ENCODE measurements around the gene AK8. TPM values are rescaled to one million over a fixed set of nuclear protein-coding genes. Genes with fewer than 3 reads are reported as not detected.
"Not testable (repeated sequence)": the region's sequence is repeated elsewhere in the genome, so short reads cannot be mapped to it uniquely, and the experiment has no call there.

The AK8 gene
- total RNA-seq, 2 experiments from 2014 or later, result 0.63 TPM; not detected in 1

DNA sequence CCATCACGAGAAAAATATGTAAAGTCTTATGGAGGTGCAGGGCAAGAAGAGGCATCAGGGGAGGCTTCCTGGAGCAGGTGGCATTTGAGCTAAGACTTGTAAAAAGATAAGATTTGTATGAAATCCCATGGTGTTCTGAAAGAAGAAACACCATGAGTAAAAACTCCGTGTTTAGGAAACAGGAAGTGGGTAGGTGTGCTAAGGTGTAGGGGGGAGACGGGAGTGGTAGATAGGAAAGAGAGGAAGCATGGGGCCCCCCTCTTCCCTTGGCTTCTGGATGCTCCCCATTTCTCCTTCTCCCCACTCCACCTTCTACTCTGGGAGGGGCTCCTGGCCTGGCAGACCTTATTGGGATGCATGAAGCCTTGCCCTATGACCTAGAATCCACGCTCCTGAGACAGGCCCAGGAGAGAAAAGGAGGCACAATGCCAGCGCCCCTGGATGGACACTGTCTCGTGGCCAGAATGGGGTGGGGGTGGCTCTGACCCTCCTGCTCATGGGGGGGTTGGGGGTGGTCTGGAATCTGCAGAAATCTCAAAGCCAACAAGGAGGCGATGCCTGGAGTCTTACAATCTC lies 104.2 kb downstream of the AK8 start:
- DNase-seq (no peak), ATAC-seq (no peak)
- peaks cover 14% of the 10 kb centered on the region for H3K4me1 Mint-ChIP-seq
- H3K27ac Mint-ChIP-seq, result no peak overlapping the region
- H3K36me3 Mint-ChIP-seq, result peaks cover 1% of the 10 kb centered on the region
- CTCF ChIA-PET, result no interaction called here
- H3K9me3 Mint-ChIP-seq (ENCODE audit: low read depth), result peaks cover 5% of the 10 kb centered on the region
- H3K4me3 Mint-ChIP-seq, result no peak overlapping the region
- H3K27me3 Mint-ChIP-seq, result no peaks in the 10 kb centered on the region

DNA sequence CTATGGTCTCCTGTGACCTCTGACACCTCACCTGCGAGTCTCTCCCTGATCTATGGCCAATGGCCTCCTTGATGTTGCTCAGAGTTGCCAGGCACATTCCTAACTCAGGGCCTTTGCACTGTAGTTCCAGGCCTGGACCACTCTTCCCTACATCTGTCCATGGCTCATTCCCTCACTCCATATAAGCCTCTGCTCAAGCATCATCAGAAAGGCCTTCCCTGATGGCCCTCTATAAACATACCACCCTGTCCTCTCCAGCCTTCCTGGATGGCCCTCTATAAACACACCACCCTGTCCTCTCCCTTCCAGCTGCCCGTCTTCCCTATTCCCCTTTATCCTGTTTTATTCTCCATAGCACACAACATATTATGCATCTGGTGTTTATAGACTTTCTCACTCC lies 105.0 kb downstream of the AK8 start:
- H3K36me3 Mint-ChIP-seq, result peaks cover 1% of the 10 kb centered on the region
- ATAC-seq (no peak), DNase-seq (no peak)
- no peaks in the 10 kb centered on the region for H3K27me3 Mint-ChIP-seq
- no peak overlapping the region for H3K4me3 Mint-ChIP-seq
- H3K4me1 Mint-ChIP-seq, result peaks cover 20% of the 10 kb centered on the region
- H3K9me3 Mint-ChIP-seq (ENCODE audit: low read depth), result peaks cover 5% of the 10 kb centered on the region
- CTCF ChIA-PET, result no interaction called here
- no peak overlapping the region for H3K27ac Mint-ChIP-seq

DNA sequence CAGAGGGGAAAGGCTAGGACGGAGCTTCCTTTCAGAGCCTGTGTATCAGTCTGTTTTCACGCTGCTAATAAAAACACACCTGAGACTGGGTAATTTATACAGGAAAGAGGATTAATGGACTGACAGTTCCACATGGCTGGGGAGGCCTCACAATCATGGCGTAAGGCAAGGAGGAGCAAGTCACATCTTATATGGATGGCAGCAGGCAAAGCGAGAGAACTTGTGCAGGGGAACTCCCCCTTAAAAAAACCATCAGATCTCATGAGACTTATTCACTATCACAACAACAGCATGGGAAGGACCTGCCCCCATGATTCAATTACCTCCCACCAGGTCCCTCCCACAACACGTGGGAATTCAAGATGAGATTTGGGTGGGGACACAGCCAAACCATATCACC lies 106.3 kb downstream of the AK8 start:
- H3K4me1 Mint-ChIP-seq, result peaks cover 23% of the 10 kb centered on the region
- CTCF ChIA-PET; H3K9me3 Mint-ChIP-seq (ENCODE audit: low read depth); DNase-seq; H3K27me3 Mint-ChIP-seq; ATAC-seq; H3K27ac Mint-ChIP-seq; H3K36me3 Mint-ChIP-seq; H3K4me3 Mint-ChIP-seq: not testable (repeated sequence)

DNA sequence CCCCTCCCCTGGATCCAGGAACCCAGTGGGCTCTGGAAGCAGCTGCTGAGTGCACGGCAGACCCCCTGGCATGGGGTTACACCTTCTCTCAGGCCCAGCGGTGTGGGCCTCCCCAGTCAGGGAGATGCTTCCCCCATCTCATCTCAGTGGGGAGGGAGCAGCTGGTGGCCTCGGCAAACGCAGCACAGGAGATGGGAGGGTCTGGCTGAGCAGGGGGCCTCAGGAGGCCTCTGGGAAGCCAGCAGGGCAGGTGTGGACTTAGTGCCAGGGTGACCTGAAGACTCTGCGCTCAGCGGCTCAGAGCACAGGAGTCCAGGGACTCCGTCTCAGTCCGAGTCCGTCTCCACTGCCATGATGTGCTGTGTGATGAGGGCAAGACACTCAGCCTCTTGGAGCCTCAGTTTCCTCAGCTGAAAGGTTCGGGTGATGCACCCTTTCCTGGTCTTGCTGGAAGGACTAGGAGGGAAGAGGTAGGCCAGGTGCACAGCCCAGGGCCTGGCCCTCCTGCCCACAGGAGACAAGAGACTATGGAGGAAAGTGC lies 107.2 kb downstream of the AK8 start:
- H3K27me3 Mint-ChIP-seq, result no peaks in the 10 kb centered on the region
- no peak for ATAC-seq
- peaks cover 1% of the 10 kb centered on the region for H3K36me3 Mint-ChIP-seq
- CTCF ChIA-PET, result interaction anchor here (3.5 kb wide), 1 partner anchor 101 kb away, joined by 13 read pairs; the partner anchor contains the start of genes DDX31 and GTF3C4
- peak overlapping the region; percentile 19 for H3K27ac Mint-ChIP-seq
- no peak for DNase-seq
- peaks cover 23% of the 10 kb centered on the region for H3K4me1 Mint-ChIP-seq
- peaks cover 5% of the 10 kb centered on the region for H3K9me3 Mint-ChIP-seq (ENCODE audit: low read depth)
- peak overlapping the region; percentile 87 for H3K4me3 Mint-ChIP-seq

DNA sequence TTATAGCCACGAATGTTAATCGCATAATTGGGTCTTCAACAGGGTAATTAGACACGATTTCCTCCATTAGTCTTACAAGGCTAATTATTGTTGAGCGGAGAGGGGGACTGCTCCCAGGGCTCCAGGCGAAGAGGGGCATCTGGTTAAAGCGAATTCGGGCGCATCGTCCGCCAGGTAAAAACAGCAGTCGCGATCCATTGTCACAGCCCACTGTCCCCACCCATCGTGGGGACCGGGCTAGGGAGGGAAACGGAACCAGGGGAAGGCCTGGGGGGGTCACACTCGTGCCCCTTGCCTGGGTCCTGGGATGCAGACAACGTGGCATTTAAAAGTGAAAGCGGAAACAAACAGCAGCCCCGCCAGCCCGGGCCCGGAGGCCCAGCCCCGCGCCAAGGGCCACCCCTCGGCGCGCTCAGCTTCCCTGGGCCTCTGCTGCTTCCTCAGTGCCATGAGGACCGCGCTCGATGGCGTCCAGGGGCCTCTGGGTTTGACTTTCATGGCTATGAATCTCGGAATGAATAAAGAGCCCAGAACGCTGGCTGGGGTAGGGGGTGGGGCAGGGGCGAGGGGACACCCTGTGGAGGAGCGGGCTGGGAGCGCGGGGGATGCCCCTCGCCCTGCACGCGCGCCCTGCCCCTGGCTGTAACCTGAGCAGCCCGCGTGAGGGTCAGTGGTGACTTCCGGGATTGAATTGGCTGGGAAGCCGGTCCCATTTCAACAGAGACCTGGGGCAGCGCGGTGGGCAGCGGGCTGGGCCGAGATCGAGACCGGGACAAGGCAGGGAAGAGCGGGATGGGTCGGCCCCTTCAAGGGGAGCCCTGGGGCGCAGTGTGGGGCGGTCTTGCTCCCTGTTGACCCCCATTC lies 107.9 kb downstream of the AK8 start:
- CTCF ChIA-PET, result interaction anchor here (1.0 to 3.5 kb wide), 10 partner anchors 7 to 174 kb away, joined by 3 to 13 read pairs (median 4); partner anchors contain the start of genes DDX31, GTF3C4 and TSC1
- Mint-ChIP-seq H3K36me3 (peaks cover 1% of the 10 kb centered on the region), H3K4me3 (peak overlapping the region; percentile 87)

DNA sequence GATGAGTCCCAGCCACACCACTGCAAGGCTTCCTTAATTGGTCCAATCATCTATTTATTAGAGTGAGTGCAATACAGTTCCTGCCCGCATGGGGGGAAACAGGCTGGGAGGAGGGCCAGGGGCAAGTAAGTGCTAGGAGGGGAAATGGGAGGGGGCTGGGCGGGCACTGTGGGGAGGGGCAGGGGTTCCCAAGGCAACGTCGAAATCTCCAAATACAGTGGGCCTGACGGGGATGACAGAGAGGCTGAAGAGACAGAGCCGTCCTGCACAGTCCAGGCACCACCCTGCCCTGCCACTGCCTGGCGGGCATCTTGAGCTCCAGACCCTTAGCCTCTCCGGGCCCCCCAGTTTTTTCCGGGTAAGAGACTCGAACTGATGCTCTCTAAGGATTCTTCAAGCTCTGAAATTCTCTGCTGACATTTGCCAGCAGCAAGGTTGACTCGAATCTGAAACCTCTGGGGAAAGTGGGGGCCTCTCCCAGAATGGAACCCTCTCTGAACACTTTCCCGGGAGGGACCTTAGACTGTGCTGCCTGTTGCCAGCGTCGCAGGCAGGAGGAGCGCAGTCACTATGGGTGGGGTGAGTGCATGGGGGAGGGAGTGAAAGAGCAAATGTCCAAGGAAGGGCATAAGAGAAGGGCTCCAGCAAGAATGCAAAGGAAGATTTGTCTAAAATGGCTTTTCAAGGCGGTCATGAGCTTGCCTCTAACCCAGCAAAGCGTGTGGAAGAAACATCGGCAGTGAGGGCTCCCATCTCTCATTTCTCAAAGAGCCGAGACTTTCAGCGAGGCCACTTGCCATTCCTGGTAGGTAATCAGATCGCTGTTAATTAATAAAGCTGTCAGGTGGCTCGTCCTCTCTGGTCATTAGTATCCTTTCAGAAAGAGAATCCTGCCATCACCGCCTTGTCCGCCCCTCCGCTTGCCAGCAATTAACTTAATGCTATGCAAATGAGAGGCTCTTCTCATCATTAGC lies 108.9 kb downstream of the AK8 start:
- DNase-seq (peak; percentile 82), ATAC-seq (peak; percentile 72)
- peak overlapping the region; percentile 95 for H3K27ac Mint-ChIP-seq
- peaks cover 5% of the 10 kb centered on the region for H3K9me3 Mint-ChIP-seq (ENCODE audit: low read depth)
- peaks cover 7% of the 10 kb centered on the region for H3K27me3 Mint-ChIP-seq
- H3K4me1 Mint-ChIP-seq, result peaks cover 23% of the 10 kb centered on the region
- H3K36me3 Mint-ChIP-seq, result peaks cover 1% of the 10 kb centered on the region
- CTCF ChIA-PET, result interaction anchor here (0.7 to 3.5 kb wide), 15 partner anchors 8 to 416 kb away, joined by 3 to 13 read pairs (median 4); partner anchors contain the start of genes DDX31, GTF3C4 and TSC1
- H3K4me3 Mint-ChIP-seq, result peak overlapping the region; percentile 87

More for the DNA sequence above, 107.9 kb downstream of the AK8 start:
- ATAC-seq (peak; percentile 83), DNase-seq (peak; percentile 81)
- peaks cover 23% of the 10 kb centered on the region for H3K4me1 Mint-ChIP-seq
- peaks cover 2% of the 10 kb centered on the region for H3K27me3 Mint-ChIP-seq
- H3K9me3 Mint-ChIP-seq (ENCODE audit: low read depth), result peaks cover 5% of the 10 kb centered on the region
- peak overlapping the region; percentile 95 for H3K27ac Mint-ChIP-seq

DNA sequence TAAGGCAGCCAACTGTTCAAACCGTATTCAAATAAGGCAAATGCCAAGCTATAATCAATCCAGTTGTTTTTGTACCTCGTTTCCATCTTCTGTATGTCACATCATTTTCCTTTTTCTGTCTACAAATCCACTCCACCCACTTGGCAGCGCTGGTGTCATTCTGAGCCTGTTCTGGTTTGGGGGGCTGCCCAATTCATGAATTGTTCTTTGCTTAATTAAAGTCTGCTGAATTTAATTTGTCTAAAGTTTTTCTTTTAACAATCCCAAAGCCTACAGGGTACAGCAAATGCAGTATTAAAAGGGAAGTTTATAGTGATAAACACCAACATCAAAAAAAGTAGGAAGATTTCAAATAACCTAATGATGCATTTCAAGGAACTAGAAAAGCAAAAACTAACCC lies 114.5 kb downstream of the AK8 start:
- no peak overlapping the region for H3K4me3 Mint-ChIP-seq
- DNase-seq, result no peak
- CTCF ChIA-PET, result no interaction called here
- H3K27me3 Mint-ChIP-seq, result peaks cover 32% of the 10 kb centered on the region
- H3K36me3 Mint-ChIP-seq, result no peaks in the 10 kb centered on the region
- H3K27ac Mint-ChIP-seq, result no peak overlapping the region
- H3K9me3 Mint-ChIP-seq (ENCODE audit: low read depth), result no peaks in the 10 kb centered on the region
- peaks cover 6% of the 10 kb centered on the region for H3K4me1 Mint-ChIP-seq
- ATAC-seq, result no peak

DNA sequence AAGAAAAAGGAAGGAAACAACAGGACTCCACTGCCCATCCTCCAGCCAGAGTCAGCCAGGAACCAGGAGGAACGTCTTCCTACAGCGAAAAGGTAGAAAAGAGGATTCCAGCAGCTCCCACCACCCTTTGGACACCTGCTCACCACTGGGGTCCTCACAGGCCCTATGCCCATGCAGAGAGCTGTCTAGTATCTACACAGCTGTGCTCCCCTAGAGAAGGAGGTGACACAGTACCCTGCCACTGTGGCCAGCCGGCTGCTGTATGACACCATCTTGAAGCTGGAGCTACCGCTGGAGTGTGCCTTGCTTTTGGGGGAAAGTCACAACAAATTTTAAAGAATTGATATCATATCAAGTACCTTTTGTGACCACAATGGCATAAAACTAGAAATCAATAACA lies 115.2 kb downstream of the AK8 start:
- Mint-ChIP-seq H3K4me1 (peaks cover 3% of the 10 kb centered on the region), H3K27me3 (peaks cover 32% of the 10 kb centered on the region), H3K4me3 (no peak overlapping the region), H3K36me3 (no peaks in the 10 kb centered on the region), H3K27ac (no peak overlapping the region), H3K9me3 (ENCODE audit: low read depth) (no peaks in the 10 kb centered on the region)
- DNase-seq (no peak), ATAC-seq (no peak)
- CTCF ChIA-PET, result no interaction called here

DNA sequence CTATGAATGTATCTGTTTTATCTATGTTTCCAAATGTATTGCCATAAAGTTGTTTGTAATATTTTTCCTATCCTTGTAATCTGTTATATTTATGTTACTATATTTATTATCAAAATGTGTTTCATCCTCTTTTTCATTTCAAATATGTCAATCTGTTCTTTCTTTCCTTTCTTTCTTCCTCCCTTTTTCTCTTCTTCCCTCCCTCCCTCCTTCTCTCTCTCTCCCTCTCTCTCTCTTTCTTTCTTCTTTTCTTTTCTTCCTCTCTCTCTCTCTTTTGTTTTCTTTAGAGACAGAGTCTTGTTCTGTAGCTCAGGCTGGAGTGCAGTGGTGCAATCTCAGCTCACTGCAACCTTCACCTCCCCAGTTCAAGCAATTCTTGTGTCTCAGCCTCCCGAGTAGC lies 116.5 kb downstream of the AK8 start:
- no peak overlapping the region for H3K4me3 Mint-ChIP-seq
- H3K27me3 Mint-ChIP-seq, result peaks cover 32% of the 10 kb centered on the region
- no peaks in the 10 kb centered on the region for H3K9me3 Mint-ChIP-seq (ENCODE audit: low read depth)
- CTCF ChIA-PET, result interaction anchor here (0.6 to 1.2 kb wide), 2 partner anchors 19 to 1914 kb away, joined by 3 read pairs; no protein-coding TSS in a partner anchor
- H3K36me3 Mint-ChIP-seq, result no peaks in the 10 kb centered on the region
- ATAC-seq (no peak), DNase-seq (no peak)
- no peaks in the 10 kb centered on the region for H3K4me1 Mint-ChIP-seq
- no peak overlapping the region for H3K27ac Mint-ChIP-seq

DNA sequence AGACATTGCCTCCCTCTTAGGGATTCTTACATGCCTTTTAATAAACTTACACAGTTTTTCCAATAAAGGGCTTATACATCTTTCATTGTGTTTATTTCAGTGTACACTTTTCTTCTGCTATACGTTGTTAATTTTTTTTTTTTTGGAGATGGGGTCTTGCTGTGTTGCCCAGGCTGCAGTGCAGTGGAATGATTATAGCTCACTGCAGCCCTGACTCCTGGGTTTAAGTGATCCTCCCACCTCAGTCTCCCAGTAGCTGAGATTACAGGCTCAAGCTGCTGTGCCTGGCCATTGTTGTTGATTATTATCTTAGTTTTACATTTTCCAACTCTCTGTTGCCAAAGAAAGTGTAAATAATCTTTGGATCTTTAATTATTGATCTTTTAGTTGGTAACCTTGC lies 118.0 kb downstream of the AK8 start:
- Mint-ChIP-seq H3K36me3 (no peaks in the 10 kb centered on the region), H3K4me1 (no peaks in the 10 kb centered on the region), H3K4me3 (no peak overlapping the region), H3K27me3 (peaks cover 30% of the 10 kb centered on the region), H3K9me3 (ENCODE audit: low read depth) (no peaks in the 10 kb centered on the region), H3K27ac (no peak overlapping the region)
- ATAC-seq (no peak), DNase-seq (no peak)
- CTCF ChIA-PET, result no interaction called here

DNA sequence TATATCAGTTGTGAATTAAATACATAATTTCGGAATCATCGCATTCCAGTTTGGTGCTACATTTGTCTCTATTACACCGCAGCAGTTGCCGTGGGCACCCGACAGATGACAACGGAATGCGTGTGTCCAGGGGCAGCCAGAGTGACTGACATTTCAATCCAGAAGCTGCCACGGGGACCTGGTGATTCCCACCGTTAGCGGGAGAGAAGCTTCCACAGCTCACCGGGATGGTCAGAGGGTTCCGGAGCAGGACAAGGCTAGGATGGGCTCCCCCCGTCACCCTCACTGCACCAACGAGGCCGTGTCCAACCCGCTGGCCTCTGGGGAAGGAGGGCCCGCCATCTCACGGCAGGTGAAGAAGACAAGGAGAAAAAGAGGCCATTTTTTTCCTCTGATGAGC lies 121.1 kb downstream of the AK8 start:
- H3K9me3 Mint-ChIP-seq (ENCODE audit: low read depth), result no peaks in the 10 kb centered on the region
- peaks cover 17% of the 10 kb centered on the region for H3K27me3 Mint-ChIP-seq
- H3K4me1 Mint-ChIP-seq, result no peaks in the 10 kb centered on the region
- CTCF ChIA-PET, result no interaction called here
- no peak overlapping the region for H3K27ac Mint-ChIP-seq
- no peak overlapping the region for H3K4me3 Mint-ChIP-seq
- no peak for ATAC-seq
- no peaks in the 10 kb centered on the region for H3K36me3 Mint-ChIP-seq
- DNase-seq, result no peak

DNA sequence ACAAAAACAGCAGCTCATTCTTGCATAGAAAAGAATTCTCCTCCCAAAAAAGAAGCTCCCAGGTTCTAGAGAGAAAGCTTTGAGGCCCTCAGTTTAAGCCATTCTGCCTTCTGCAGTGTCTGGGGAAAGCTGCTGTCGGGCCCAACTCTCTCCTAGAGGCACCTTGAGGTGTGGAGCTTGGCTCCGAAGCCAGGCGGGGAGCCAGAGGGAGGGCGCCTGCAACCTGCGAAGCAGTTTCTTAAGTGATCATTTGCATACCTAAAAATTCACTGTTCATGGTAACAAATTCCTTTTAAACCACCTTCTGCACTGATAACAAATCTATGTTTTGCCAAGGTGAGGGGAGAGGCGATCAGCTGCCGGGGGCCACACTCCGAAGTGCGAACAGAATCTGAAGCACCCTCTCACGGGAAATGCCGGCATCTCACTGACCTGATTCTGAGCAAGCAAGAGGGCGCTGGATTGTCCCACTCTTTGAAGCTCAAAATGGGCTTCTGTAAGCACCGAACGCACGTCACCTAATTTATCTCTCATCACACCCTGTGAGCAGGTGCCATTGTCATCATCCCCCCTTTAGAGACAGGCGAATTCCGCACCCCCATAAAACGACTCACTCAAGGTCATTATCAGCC lies 121.8 kb downstream of the AK8 start:
- no peaks in the 10 kb centered on the region for H3K4me1 Mint-ChIP-seq
- H3K27ac Mint-ChIP-seq, result no peak overlapping the region
- peaks cover 13% of the 10 kb centered on the region for H3K27me3 Mint-ChIP-seq
- ATAC-seq, result no peak
- no peak overlapping the region for H3K4me3 Mint-ChIP-seq
- no peak for DNase-seq
- CTCF ChIA-PET, result no interaction called here
- no peaks in the 10 kb centered on the region for H3K36me3 Mint-ChIP-seq
- no peaks in the 10 kb centered on the region for H3K9me3 Mint-ChIP-seq (ENCODE audit: low read depth)
